RWPE2 (cell line): ENCODE data around the gene PTGDS.
A peak's percentile ranks its signal among the peaks of the same experiment; 100 is the strongest.

Experiments
- ATAC-seq: fragments of 200-7000 bp; cut with Tn5 transposase; 3 replicates; pipeline ENCODE4 v1.9.1; 2021; ENCODE audit warnings: low read depth
- DNase-seq: peaks from one replicate; pipeline ENCODE4 v3.0.0-alpha.2; 2020; ENCODE audit warnings: low spot score
- H3K27ac ChIP-seq: fragments of 450-650 bp; 2 replicates; pipeline ENCODE4 v1.5.1; 2017; ENCODE audit warnings: mild to moderate bottlenecking; ENCODE audit not compliant: poor library complexity, severe bottlenecking
- H3K27me3 ChIP-seq: fragments of 250-450 bp; sonication (Bioruptor Pico); 2 replicates; pipeline ENCODE4 v1.5.1; 2021; ENCODE audit warnings: mild to moderate bottlenecking, moderate library complexity; ENCODE audit not compliant: insufficient read depth, poor library complexity, severe bottlenecking
- H3K36me3 ChIP-seq: fragments of 250-450 bp; sonication (Bioruptor Pico); 2 replicates; pipeline ENCODE4 v1.5.1; 2020; ENCODE audit warnings: low read depth, mild to moderate bottlenecking, moderate library complexity
- H3K4me1 ChIP-seq: fragments of 250-450 bp; sonication (Bioruptor Pico); 2 replicates; pipeline ENCODE4 v1.5.1; 2021; ENCODE audit warnings: mild to moderate bottlenecking, moderate library complexity; ENCODE audit not compliant: insufficient read depth, poor library complexity, severe bottlenecking
- H3K4me3 ChIP-seq: fragments of 250-450 bp; sonication (Bioruptor Pico); 2 replicates; pipeline ENCODE4 v1.5.1; 2021; ENCODE audit warnings: mild to moderate bottlenecking, moderate library complexity; ENCODE audit not compliant: severe bottlenecking
- H3K9me3 ChIP-seq: fragments of 250-450 bp; sonication (Bioruptor Pico); 2 replicates; pipeline ENCODE4 v1.5.1; 2021; ENCODE audit warnings: mild to moderate bottlenecking, moderate library complexity; ENCODE audit not compliant: severe bottlenecking
- TF ChIP-seq, protein P1 (sequence below): fragments of 450-650 bp; IDR thresholded peaks from one replicate; pipeline ENCODE4 v1.5.1; 2017; ENCODE audit warnings: mild to moderate bottlenecking, moderate library complexity; ENCODE audit not compliant: poor library complexity, severe bottlenecking

Gene PTGDS

DNA sequence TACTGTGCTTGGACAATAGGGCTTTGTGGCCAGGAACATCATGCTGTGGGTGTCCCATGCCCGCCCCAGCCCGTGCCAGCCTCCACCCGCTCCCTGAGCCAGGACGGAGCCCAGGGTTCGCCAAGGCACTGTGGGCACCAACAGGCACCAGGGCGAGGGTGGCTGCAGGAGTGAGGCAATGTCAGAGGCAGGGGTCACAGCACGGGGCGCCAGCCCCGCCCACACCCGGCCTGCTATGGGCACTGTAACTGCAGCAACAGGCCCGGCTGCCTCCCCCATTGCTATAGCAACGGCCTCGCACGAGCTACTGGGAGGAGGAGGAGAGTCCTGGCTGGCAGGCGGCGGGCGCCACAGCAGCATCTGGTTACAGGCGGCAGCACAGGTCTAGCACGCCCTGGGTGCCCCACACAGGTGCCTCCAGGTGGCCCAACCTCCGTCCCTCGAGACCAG is 48.2 kb downstream of the PTGDS start:
- Histone ChIP-seq H3K4me1 (no peaks in the 10 kb centered on the region), H3K27ac (no peak overlapping the region), H3K36me3 (no peaks in the 10 kb centered on the region), H3K27me3 (no peaks in the 10 kb centered on the region), H3K4me3 (no peak overlapping the region), H3K9me3 (no peaks in the 10 kb centered on the region)
- TF ChIP-seq, protein P1, sequence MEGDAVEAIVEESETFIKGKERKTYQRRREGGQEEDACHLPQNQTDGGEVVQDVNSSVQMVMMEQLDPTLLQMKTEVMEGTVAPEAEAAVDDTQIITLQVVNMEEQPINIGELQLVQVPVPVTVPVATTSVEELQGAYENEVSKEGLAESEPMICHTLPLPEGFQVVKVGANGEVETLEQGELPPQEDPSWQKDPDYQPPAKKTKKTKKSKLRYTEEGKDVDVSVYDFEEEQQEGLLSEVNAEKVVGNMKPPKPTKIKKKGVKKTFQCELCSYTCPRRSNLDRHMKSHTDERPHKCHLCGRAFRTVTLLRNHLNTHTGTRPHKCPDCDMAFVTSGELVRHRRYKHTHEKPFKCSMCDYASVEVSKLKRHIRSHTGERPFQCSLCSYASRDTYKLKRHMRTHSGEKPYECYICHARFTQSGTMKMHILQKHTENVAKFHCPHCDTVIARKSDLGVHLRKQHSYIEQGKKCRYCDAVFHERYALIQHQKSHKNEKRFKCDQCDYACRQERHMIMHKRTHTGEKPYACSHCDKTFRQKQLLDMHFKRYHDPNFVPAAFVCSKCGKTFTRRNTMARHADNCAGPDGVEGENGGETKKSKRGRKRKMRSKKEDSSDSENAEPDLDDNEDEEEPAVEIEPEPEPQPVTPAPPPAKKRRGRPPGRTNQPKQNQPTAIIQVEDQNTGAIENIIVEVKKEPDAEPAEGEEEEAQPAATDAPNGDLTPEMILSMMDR, result no peak
- ATAC-seq (peak; percentile 8; the same call in 1 of the 3 replicates), DNase-seq (no peak)

DNA sequence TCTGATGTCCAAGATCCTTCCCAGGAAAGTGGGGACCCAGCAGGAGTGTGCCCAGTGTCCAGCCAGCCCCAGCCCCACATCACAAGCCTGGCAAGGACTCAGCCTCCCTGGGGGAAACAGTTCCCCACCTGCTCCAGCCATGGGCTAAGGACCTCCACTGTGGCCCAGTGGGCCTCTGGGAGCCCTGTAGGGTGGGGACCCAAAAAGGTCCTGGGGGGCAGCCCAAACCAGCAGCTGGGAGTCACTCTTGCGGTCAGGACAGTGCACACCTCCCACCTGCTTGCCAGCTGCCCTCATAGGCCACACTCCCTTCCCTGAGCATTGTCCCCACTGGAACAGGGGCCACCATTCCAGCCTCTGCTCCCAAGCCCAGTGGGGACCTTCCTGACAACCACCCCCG is 49.1 kb downstream of the PTGDS start:
- Histone ChIP-seq H3K4me1 (no peaks in the 10 kb centered on the region), H3K27me3 (no peaks in the 10 kb centered on the region), H3K9me3 (no peaks in the 10 kb centered on the region), H3K4me3 (no peak overlapping the region), H3K36me3 (no peaks in the 10 kb centered on the region), H3K27ac (no peak overlapping the region)
- ATAC-seq (no peak), DNase-seq (no peak)
- TF ChIP-seq, protein P1, result no peak

DNA sequence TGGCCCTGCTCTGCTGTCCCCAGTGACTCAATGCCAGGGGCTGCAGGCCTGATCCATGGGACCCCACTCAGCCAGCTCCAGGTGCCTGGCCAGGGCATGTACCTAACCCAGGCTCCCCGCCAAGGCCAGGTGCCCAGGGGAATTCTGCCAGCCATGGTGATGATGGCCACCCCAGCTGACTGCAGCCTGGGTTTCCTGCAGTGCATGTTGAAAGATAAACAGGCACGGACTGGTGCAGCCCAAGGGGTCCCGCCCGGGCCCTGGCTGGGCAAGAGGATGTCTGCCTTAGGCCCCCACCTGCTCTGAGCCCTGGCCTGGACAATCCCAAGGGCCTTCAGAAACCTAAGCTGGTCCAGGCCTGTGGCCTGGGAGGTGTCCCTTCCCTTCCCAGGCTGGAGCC is 49.5 kb downstream of the PTGDS start:
- Histone ChIP-seq H3K4me3 (no peak overlapping the region), H3K9me3 (no peaks in the 10 kb centered on the region), H3K36me3 (no peaks in the 10 kb centered on the region), H3K27ac (no peak overlapping the region), H3K27me3 (no peaks in the 10 kb centered on the region), H3K4me1 (no peaks in the 10 kb centered on the region)
- TF ChIP-seq, protein P1, result no peak
- DNase-seq (no peak), ATAC-seq (no peak)

DNA sequence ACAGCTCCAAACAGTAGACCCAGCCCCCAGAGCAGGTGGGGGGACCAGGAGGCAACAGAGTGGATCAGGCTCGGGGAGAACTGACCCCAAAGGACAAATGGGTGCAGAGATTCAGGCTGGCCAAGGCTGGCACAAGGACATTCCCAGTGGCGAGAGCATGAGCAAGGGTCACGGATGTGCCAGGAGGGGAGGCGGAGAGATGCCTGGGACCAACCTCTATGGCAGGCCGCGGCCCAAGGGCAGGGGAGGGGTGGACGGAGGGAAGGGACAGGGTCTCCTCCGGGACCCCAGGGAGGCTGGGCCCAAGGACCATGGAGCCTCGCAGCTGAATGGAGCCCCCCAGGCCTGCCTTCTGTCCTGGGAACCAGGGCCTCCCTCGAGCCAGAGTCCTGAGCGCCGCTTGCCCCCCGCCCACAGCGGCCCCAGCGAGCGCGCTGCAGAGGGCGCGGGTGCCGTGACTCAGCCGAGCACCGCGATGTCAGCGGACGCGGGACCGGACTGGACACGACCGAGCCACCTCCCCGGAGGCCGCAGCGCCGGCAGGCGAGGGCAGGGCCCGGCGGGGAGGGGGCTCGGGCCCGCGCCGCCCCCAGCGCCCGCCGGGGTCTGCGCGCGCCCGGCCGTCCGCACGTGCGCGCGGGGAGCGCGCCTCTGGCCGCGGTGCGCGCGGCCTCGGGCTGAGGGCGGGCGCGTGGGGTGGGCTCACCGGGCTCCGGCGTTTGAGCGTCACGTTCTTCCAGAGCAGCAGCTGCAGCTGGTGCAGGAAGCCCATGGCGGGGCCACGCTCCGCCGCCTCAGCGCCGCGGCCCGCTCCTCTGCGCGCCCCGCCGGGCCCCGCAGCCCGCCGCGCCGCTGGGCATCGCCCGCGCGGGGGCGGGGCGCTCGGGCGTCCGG is 50.3 kb downstream of the PTGDS start, which contains the start of gene ABCA2:
Gene ABCA2 (minus strand): TSS at position 869 of the 894 bp plus-strand sequence. CDS start 97 bp downstream, at position 772.
- TF ChIP-seq, protein P1, result no peak

More for the DNA sequence above, 50.3 kb downstream of the PTGDS start, which contains the start of gene ABCA2:
- Histone ChIP-seq H3K9me3 (no peaks in the 10 kb centered on the region), H3K4me3 (peak within 1 kb of the TSS; percentile 40), H3K4me1 (no peaks in the 10 kb centered on the region), H3K36me3 (no peaks in the 10 kb centered on the region), H3K27me3 (no peaks in the 10 kb centered on the region), H3K27ac (no peak within 1 kb of the TSS)
- DNase-seq, result no peak
- ATAC-seq, result no peak
